NCI-H2107 (cell line): ENCODE data around the gene TMOD1.

ENCODE experiments used
- DNase-seq: peaks from one replicate; lab custom pipeline; 2025; lab: John Stamatoyannopoulos, UW

TMOD1 gene

GRCh38 chr9:97518166-97518908 lies 16.9 kb downstream of the TMOD1 start:
- DNase-seq, result no peak

GRCh38 chr9:97518909-97519307 lies 17.4 kb downstream of the TMOD1 start:
- DNase-seq, result no peak

GRCh38 chr9:97519441-97519970 lies 18.0 kb downstream of the TMOD1 start:
- DNase-seq, result no peak

- no peak for DNase-seq
Measured at GRCh38 chr9:97521576-97522333, 20.3 kb downstream of the TMOD1 start.

GRCh38 chr9:97524424-97524823 lies 23.0 kb downstream of the TMOD1 start:
- DNase-seq, result no peak

GRCh38 chr9:97525451-97525850 lies 24.0 kb downstream of the TMOD1 start:
- DNase-seq, result no peak

GRCh38 chr9:97526895-97527575 lies 25.6 kb downstream of the TMOD1 start:
- DNase-seq, result no peak

GRCh38 chr9:97527626-97528528 lies 26.4 kb downstream of the TMOD1 start:
- DNase-seq, result peak; percentile 3

GRCh38 chr9:97528529-97529230 lies 27.2 kb downstream of the TMOD1 start:
- DNase-seq, result no peak

- DNase-seq, result peak; percentile 11
Measured at GRCh38 chr9:97529363-97530076, 28.1 kb downstream of the TMOD1 start.

GRCh38 chr9:97531888-97532376 lies 30.5 kb downstream of the TMOD1 start:
- no peak for DNase-seq

- DNase-seq, result no peak
Measured at GRCh38 chr9:97534185-97534584, 32.7 kb downstream of the TMOD1 start.

- no peak for DNase-seq
Measured at GRCh38 chr9:97534961-97535594, 33.6 kb downstream of the TMOD1 start.

- no peak for DNase-seq
Measured at GRCh38 chr9:97535771-97536170, 34.3 kb downstream of the TMOD1 start.

GRCh38 chr9:97536480-97536879 lies 35.0 kb downstream of the TMOD1 start:
- DNase-seq, result no peak

GRCh38 chr9:97543561-97543960 lies 42.1 kb downstream of the TMOD1 start:
- DNase-seq, result no peak

- DNase-seq, result no peak
Measured at GRCh38 chr9:97545486-97545885, 44.0 kb downstream of the TMOD1 start.

- no peak for DNase-seq
Measured at GRCh38 chr9:97547098-97547829, 45.8 kb downstream of the TMOD1 start.

- DNase-seq, result no peak
Measured at GRCh38 chr9:97548379-97548778, 46.9 kb downstream of the TMOD1 start.
